GM21529 (cell line): ENCODE results near the gene MYH11.
"Not testable (repeated sequence)": the region's sequence is repeated elsewhere in the genome, so short reads cannot be mapped to it uniquely, and the experiment has no call there.

Experiments
- ATAC-seq: cut with Tn5 transposase; IDR thresholded peaks from one replicate; pipeline ENCODE4 v1.9.1; 2021; ENCODE audit not compliant: unreplicated experiment

MYH11 gene

DNA sequence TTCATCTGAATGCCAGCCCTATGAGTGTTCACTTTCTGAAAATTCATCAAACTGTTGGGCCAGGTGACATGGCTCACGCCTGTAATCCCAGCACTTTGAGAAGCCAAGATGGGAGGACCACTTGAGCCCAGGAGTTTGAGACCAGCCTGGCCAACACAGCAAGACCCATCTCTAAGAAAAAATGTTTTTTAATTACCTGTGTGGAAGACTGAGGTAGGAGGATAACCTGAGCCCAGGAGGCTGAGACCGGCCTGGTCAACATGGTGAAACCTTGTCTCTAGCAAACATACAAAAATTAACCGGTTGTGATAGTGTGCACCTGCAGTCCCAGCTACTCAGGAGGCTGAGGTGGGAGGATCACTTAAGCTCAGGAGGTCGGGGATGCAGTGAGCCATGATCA is 10.3 kb downstream of the MYH11 start:
- no peak for ATAC-seq

DNA sequence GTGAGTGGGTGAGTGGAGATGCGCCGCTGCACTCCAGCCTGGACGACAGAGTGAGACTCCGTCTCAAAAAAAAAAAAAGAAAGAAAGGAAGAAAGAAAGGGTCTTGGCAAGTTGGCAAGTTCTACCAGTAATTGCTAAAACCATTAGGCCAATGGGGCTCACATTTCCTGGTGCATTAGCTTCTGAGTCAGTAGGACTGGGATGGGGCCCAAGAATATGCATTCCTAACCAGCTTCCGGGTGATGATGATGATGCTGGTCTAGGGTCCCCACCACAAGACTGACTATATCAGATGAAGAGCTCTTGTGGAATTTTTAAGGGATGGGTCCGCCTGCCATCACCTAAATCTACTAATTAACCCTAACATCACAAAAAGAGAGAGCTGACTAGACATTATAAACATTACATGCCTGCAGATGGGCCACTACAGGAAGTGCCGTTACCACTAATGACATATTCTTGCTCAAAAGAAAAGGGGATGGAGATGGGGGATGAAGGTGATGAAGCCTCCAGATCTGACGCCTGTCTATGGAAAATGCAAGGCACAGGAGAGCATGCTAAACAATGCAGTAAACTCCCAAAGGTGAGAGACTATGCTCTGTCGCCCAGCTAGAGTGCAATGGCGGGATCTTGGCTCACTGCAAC is 13.1 kb downstream of the MYH11 start:
- no peak for ATAC-seq

DNA sequence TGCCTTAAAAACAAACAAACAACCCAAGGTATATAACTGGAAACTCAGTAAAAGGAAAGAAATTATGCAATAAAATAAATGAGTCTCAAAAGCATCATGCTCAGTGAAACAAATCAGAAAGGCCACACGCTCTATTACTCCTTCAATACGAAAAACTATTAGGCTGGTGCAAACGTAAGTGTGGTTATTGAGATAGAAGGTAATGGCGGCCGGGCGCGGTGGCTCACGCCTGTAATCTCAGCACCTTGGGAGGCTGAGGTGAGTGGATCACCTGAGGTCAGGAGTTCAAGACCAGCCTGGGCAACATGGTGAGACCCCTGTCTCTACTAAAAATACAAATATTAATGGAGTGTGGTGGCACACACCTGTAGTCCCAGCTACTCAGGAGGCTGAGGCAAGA is 17.6 kb downstream of the MYH11 start:
- not testable (repeated sequence) for ATAC-seq

DNA sequence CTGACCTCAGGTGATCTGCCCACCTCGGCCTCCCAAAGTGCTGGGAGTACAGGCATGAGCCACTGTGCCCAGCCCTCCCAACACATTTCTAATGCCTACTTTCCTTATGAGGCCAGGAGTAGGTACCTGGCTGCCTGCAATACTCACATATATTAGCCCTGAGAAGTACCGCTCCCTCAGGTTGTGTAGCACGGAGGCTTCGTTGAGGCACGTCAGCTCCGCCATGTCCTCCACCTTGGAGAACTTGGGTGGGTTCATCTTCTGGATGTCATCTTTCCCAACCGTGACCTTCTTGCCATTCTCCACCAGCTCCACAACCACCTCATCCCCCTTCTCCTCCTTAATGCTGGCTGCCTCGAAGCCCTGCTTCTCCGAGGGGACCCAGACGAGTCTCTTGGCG is 19.1 kb downstream of the MYH11 start:
- no peak for ATAC-seq

GRCh38 chr16:15836965-15837611 is 19.7 kb downstream of the MYH11 start:
- ATAC-seq = no peak

GRCh38 chr16:15836074-15836473 is 20.8 kb downstream of the MYH11 start:
- ATAC-seq = no peak

DNA sequence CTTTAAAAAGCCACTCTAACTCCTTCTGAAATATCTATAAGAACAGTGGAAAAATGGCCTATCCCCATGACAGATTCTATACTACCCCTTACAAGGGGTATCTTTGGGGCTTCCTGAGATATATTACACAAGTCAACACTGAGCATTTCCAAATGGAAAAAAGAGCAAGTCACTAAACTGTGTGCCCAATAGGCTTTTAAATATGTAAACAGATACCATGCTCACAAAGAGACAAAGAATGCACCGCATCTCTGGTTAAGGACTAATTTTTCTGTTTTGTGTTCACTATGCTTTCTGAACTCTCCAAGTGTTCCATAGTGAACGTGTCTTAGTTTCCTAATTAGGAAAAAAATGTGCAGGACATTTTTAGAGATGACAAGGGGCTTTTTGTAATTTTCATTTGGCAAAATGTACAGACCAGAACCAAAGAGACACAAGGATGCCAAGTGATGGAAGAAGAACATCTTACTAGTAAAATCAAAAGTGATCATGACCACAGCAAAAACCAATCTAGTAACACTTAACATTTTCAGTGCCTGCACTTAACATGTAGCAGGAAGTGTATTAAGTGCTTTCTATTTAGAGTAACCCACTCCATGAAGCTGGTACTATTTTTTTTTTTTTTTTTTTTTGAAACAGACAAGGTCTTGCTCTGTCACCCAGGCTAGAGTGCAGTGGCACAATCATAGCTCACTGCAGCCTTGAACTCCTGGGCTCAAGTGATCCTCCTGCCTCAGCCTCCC is 21.5 kb downstream of the MYH11 start:
- ATAC-seq = no peak

- no peak for ATAC-seq
Measured at GRCh38 chr16:15834502-15834901, 22.3 kb downstream of the MYH11 start.

- no peak for ATAC-seq
Measured at GRCh38 chr16:15833541-15833940, 23.3 kb downstream of the MYH11 start.

DNA sequence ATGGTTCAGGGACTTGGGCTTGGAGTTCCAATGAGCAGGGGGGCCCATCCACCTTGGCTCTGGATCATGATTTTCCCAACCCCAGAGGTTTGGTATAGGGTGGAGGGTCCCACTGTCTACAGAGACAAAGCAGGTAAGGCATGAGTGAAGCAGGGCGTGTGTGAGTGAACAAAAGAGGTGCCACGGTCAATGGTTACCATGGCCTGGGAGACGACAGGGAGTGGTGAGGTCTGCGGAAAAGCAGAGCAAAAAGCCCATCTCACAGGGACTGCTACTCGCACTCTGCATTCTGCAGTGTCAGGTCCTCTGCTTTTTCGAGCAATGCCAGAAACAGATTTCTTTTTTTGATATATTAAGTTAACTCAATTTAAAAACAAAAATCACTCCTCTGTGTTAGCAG is 24.6 kb downstream of the MYH11 start:
- ATAC-seq = no peak

- ATAC-seq = no peak
Measured at GRCh38 chr16:15830832-15831451, 25.9 kb downstream of the MYH11 start.

GRCh38 chr16:15829460-15829859 is 27.4 kb downstream of the MYH11 start:
- ATAC-seq = no peak

- ATAC-seq = no peak
Measured at GRCh38 chr16:15827709-15828343, 29.0 kb downstream of the MYH11 start.

GRCh38 chr16:15827299-15827698 is 29.5 kb downstream of the MYH11 start:
- no peak for ATAC-seq

GRCh38 chr16:15825750-15826305 is 31.0 kb downstream of the MYH11 start:
- no peak for ATAC-seq

DNA sequence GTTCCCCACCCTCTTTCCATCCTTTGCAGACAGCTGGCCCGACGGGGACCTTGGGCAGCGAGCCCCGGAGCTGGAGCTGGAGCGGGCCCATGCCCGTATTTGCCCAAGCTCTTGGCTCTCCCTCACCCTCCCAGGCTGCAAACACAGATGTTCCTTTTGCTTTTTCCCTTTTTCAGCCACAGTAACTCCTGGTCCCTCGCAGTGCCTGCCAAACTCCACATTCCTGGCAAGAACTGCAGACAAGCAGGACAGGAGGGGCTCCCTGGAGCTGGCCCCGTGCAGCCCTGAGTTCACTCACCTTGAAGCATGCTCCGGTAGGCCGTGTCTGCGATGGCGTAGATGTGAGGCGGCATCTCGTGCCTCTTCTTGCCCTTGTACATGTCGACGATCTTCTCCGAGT is 33.9 kb downstream of the MYH11 start:
- no peak for ATAC-seq

DNA sequence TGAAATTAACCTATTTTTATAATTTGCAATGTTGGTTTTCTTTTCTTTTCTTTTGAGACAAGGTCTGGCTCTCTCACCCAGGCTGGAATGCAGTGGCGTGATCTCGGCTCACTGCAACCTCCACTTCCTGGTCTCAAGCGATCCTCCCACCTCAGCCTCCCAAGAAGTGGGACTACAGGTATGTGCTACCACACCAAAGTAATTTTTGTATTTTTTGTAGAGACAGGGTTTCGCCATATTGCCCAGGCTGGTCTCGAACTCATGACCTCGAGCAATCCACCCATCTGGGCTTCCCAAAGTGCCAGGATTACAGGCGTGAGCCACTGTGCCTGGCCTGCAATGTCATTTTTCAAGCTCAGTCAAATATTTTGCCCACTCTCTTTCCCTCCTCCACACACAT is 36.0 kb downstream of the MYH11 start:
- no peak for ATAC-seq

DNA sequence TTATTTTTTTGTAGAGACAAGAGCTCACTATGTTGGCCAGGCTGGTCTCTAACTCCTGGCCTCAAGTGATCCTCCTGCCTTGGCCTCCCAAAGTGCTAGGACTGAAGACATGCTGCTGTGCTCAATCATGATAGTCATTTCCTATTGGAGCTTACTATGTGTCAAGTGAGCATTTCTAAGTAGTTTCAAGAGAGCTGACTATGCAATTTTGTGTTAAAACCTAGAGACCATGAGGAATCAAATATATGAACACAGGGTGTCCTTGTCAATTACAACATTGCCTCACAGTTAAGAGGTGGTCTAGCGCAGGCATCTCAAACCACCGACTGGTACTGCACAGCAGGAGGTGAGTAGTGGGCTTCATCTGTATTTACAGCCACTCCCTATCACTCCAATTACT is 37.8 kb downstream of the MYH11 start:
- ATAC-seq = no peak

- no peak for ATAC-seq
Measured at GRCh38 chr16:15817446-15817845, 39.4 kb downstream of the MYH11 start.

- no peak for ATAC-seq
Measured at GRCh38 chr16:15816228-15816627, 40.6 kb downstream of the MYH11 start.

DNA sequence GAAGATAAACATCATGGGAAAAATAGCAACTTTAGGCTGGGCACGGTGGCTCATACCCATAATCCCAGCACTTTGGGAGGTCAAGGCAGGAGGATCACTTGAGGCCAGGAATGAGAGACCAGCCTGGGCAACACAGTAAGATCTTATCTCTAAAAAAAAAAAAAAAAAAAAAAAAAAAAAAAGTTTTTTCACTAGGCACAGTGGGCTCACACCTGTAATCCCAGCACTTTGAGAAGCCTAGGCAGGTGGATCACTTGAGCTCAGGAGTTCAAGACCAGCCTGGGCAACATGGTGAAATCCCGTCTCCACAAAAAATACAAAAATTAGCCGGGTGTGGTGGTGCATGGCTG is 44.5 kb downstream of the MYH11 start:
- not testable (repeated sequence) for ATAC-seq
